Right cardiac atrium (tissue), 5 donors: Measurements from ENCODE around the gene POLH. TPM values are rescaled to one million over a fixed set of nuclear protein-coding genes. Genes with fewer than 3 reads are reported as not detected.
"Not testable (repeated sequence)": the region's sequence is repeated elsewhere in the genome, so short reads cannot be mapped to it uniquely, and the experiment has no call there.

Experiments used
- ATAC-seq, 2 donors: fragments of 200-7000 bp; cut with Tn5 transposase; one replicate each; pipeline versions ENCODE4 v1.8.0 to v1.9.1; 2020; ENCODE audit warnings: moderate library complexity in 2 of 2, mild to moderate bottlenecking in 1 of 2
- DNase-seq, 3 donors: peaks; one replicate each; pipeline ENCODE4 v3.0.0-alpha.2; 2020
- H3K27ac ChIP-seq: one replicate; pipeline ENCODE4 v1.5.1; 2013; ENCODE audit warnings: mild to moderate bottlenecking, low read length, control low read depth, moderate library complexity
- H3K27me3 ChIP-seq: one replicate; pipeline ENCODE4 v1.6.1; 2013; ENCODE audit not compliant: control insufficient read depth, insufficient read depth
- H3K4me1 ChIP-seq: one replicate; pipeline ENCODE4 v1.6.1; 2013; ENCODE audit warnings: low read length; ENCODE audit not compliant: control insufficient read depth, insufficient read depth
- H3K4me3 ChIP-seq: one replicate; pipeline ENCODE4 v1.5.1; 2013; ENCODE audit warnings: low read length, control low read depth
- H3K9me3 ChIP-seq: one replicate; pipeline ENCODE4 v1.6.1; 2013; ENCODE audit warnings: low read length; ENCODE audit not compliant: control insufficient read depth
- WGBS: extraction: QIAGEN DNeasy Blood & Tissue Kit; methylation state at CpG from one replicate; pipeline ENCODE4 v1.1.7; 2013; 5-methylcytosine and 5-hydroxymethylcytosine counted together
- intact Hi-C, 4 donors: fragments of 100-400 bp; cut with DNase I; formaldehyde crosslinking; loops; one replicate each; pipeline versions ENCODE4 v1.11.0 to v1.14.0; 2022 to 2023
- long read RNA-seq, 4 donors: library from polyadenylated mRNA; unstranded; transcript quantifications; one replicate each; pipeline ENCODE4 v2.0.0, GENCODE V29; 2020 to 2021
- polyA plus RNA-seq: library from polyadenylated mRNA; stranded (reverse); fragments of 200-250 nt; gene quantifications from one replicate; pipeline ENCODE4 v1.2.3, GENCODE V29; 2013
- total RNA-seq, 4 donors: library from RNA; stranded (reverse); fragmentation: NEBNext Ultra II Directional; extraction: Animal tissue kit (Norgen Biotek cat#: 25700); gene quantifications; one replicate each; pipeline ENCODE4 v1.2.1, GENCODE V29; 2021
- donor health status: healthy with polysubstance abuse.
- donor health status: DM: no; HTN: yes; CAD: no.
- donor health status: DM: no; HTN: no; CAD: no.
- donor health status: DM: no; HTN: yes; CAD: no; lungs with severe emphysema.
- donor health status: DM: yes; HTN: yes; CAD: no.

The POLH gene
- total RNA-seq (1 to 10 TPM; 5.6 to 9.4 (median 8.5) TPM), polyA plus RNA-seq (3.1 TPM)
- long read RNA-seq, donor 1, transcript POLH-202 (11 exons, 3,540 nt), result major isoform, 5 of 7 reads
- long read RNA-seq, donor 1, partial matches to known transcripts, result 0 of 7 reads
- long read RNA-seq, donor 1, other reads (novel, unspliced or antisense), result 2 of 7 reads
- long read RNA-seq, donor 2, partial matches to known transcripts, result 0 of 5 reads
- long read RNA-seq, donor 2, other reads (novel, unspliced or antisense), result 1 of 5 reads
- long read RNA-seq, donor 3, transcript POLH-202 (11 exons, 3,540 nt), result major isoform, 14 of 21 reads
- long read RNA-seq, donor 3, partial matches to known transcripts, result 3 of 21 reads
- long read RNA-seq, donor 3, other reads (novel, unspliced or antisense), result 4 of 21 reads
- long read RNA-seq, donor 4, partial matches to known transcripts, result 0 of 4 reads
- long read RNA-seq, donor 4, other reads (novel, unspliced or antisense), result 1 of 4 reads

- peak; percentile 94 to 97 (median 97) for DNase-seq
- peak within 1 kb of the TSS; percentile 65 for H3K4me3 ChIP-seq
- H3K27ac ChIP-seq, result peak within 1 kb of the TSS; percentile 49
- H3K4me1 ChIP-seq, result no peaks in the 10 kb centered on the region
- ATAC-seq, result peak; percentile 100
- intact Hi-C loops, result no loop called here
- no peaks in the 10 kb centered on the region for H3K9me3 ChIP-seq
- WGBS, result under 1% methylated on average over 76 of the region's 76 CpGs
- no peaks in the 10 kb centered on the region for H3K27me3 ChIP-seq
These were observed at the start of gene POLH, which contains the start of gene XPO5 for GRCh38 chr6:43575772-43576551. TSS of gene POLH (plus strand) at chr6:43576185. CDS start at chr6:43582320, 6,135 bp downstream. TSS of gene XPO5 (minus strand) at chr6:43576038. CDS start at chr6:43575864, 174 bp downstream.

- H3K4me1 ChIP-seq, result no peaks in the 10 kb centered on the region
- intact Hi-C loops, result no loop called here
- WGBS, result 86% methylated on average over 1 of the region's 1 CpG
These were observed 43.8 kb upstream of the POLH start for GRCh38 chr6:43532201-43532600.

DNA sequence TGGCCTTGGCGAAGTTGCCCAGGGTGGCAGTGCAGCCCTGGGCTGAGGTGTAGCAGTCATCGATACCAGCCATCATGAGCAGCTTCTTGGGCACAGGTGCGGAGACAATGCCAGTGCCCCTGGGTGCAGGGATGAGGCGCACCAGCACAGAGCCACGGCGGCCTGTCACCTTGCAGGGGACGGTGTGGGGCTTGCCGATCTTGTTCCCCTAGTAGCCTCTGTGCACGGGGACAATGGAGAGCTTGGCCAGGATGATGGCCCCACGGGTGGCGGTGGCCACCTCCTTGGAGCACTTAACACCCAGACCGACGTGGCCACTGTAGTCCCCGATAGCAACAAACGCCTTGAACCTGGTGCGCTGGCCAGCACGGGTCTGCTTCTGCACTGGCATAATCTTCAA lies 37.0 kb upstream of the POLH start:
- 95% methylated on average over 15 of the region's 17 CpGs for WGBS
- DNase-seq, H3K9me3 ChIP-seq, H3K27me3 ChIP-seq, ATAC-seq, H3K4me3 ChIP-seq, intact Hi-C loops, H3K27ac ChIP-seq, H3K4me1 ChIP-seq: not testable (repeated sequence)

More at GRCh38 chr6:43532201-43532600, 43.8 kb upstream of the POLH start:
- Histone ChIP-seq H3K27me3 (no peaks in the 10 kb centered on the region), H3K4me3 (no peak overlapping the region), H3K9me3 (no peaks in the 10 kb centered on the region), H3K27ac (no peak overlapping the region)
- DNase-seq (no peak), ATAC-seq (no peak)

DNA sequence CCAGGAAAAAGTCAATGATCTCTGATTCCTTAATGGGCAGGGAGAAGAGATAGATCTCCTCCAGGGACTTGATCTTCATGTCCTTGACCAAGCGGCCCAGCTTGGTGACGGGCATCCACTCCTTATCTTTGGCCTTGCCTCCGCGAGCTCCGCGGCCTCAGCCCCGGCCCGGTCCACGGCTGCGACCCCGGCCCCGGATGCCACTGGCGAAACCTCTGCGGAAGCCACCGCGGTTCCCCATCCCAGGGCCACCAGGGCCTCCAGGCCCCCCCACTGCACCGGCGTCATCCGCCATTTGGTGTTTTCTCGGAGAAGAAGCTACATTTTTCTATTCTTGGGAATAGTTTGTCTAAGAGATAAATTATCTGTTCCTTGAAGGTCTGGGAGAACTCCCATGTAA lies 36.6 kb upstream of the POLH start:
- H3K9me3 ChIP-seq, intact Hi-C loops, H3K27ac ChIP-seq, H3K27me3 ChIP-seq, ATAC-seq, DNase-seq, H3K4me1 ChIP-seq, H3K4me3 ChIP-seq: not testable (repeated sequence)
- 97% methylated on average over 20 of the region's 20 CpGs for WGBS

- H3K4me1 ChIP-seq, result no peaks in the 10 kb centered on the region
- DNase-seq (no peak), ATAC-seq (no peak)
- WGBS, result 95% methylated on average over 5 of the region's 5 CpGs
- no peaks in the 10 kb centered on the region for H3K9me3 ChIP-seq
- H3K27me3 ChIP-seq, result no peaks in the 10 kb centered on the region
- no peak overlapping the region for H3K4me3 ChIP-seq
- no peak overlapping the region for H3K27ac ChIP-seq
- intact Hi-C loops, result no loop called here
These were observed 35.5 kb upstream of the POLH start for GRCh38 chr6:43540507-43540906.

- Histone ChIP-seq H3K27ac (no peak overlapping the region), H3K4me3 (no peak overlapping the region), H3K4me1 (no peaks in the 10 kb centered on the region), H3K27me3 (no peaks in the 10 kb centered on the region), H3K9me3 (no peaks in the 10 kb centered on the region)
- intact Hi-C loops, result no loop called here
- DNase-seq (no peak), ATAC-seq (no peak)
- WGBS, result 94% methylated on average over 8 of the region's 8 CpGs
These were observed 34.1 kb upstream of the POLH start for GRCh38 chr6:43541774-43542471.

DNA sequence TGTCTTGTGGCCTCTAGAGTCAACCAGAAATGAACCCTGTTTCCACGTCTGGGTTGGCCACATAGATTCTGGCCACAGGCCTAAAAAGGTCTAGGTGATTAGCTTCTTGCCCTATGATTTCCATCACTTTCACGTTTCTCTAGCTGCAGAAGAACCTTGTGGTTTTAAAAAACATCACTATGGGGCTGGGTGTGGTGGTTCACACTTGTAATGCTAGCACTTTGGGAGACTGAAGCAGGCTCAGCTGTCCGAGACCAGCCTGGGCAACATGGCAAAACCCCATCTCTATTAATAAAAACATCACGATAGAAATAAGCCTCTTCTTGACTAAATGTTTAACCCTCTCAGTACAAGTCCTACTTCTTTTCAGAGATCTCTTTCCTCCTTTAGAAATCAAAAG lies 31.5 kb upstream of the POLH start:
- intact Hi-C loops, result no loop called here
- DNase-seq (no peak), ATAC-seq (no peak)
- no peak overlapping the region for H3K27ac ChIP-seq
- H3K4me3 ChIP-seq, result no peak overlapping the region
- no peaks in the 10 kb centered on the region for H3K27me3 ChIP-seq
- WGBS, result 60% methylated on average over 4 of the region's 4 CpGs
- no peaks in the 10 kb centered on the region for H3K9me3 ChIP-seq
- H3K4me1 ChIP-seq, result no peaks in the 10 kb centered on the region

- Histone ChIP-seq H3K27ac (no peak overlapping the region), H3K9me3 (no peaks in the 10 kb centered on the region), H3K4me1 (no peaks in the 10 kb centered on the region), H3K4me3 (no peak overlapping the region), H3K27me3 (no peaks in the 10 kb centered on the region)
- intact Hi-C loops, result no loop called here
- DNase-seq, result no peak
- ATAC-seq, result no peak
- WGBS, result 82% methylated on average over 3 of the region's 3 CpGs
These were observed 28.8 kb upstream of the POLH start for GRCh38 chr6:43547222-43547621.

GRCh38 chr6:43557620-43558019 lies 18.4 kb upstream of the POLH start:
- H3K4me1 ChIP-seq, H3K27me3 ChIP-seq, H3K9me3 ChIP-seq, intact Hi-C loops, DNase-seq, H3K27ac ChIP-seq, H3K4me3 ChIP-seq, ATAC-seq: not testable (repeated sequence)
- 95% methylated on average over 7 of the region's 7 CpGs for WGBS

DNA sequence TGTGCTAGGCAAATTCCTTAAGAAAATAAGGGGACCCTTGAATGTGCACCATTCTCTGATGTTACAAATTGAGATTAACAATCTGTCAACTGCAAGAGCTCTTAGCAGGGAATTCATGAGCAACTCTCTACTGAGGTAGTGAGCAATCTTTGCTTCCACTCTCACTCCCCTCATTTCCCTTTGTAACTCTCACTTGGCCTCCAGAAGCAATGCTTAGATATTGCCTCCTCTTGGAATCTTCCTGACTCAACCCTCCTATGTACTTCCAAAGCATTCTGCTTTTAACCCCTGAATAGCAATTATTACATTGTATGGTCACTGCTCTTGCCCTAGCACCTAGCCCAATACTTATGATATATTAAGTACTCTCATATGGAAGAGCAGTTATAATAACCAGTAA lies 16.7 kb upstream of the POLH start:
- ATAC-seq, result no peak
- H3K27ac ChIP-seq, result no peak overlapping the region
- no peak for DNase-seq
- no peaks in the 10 kb centered on the region for H3K9me3 ChIP-seq
- H3K4me1 ChIP-seq, result no peaks in the 10 kb centered on the region
- intact Hi-C loops, result no loop called here
- H3K27me3 ChIP-seq, result no peaks in the 10 kb centered on the region
- H3K4me3 ChIP-seq, result no peak overlapping the region
